ENCODE data around the gene LELP1.
"Not testable (repeated sequence)": the region's sequence is repeated elsewhere in the genome, so short reads cannot be mapped to it uniquely, and the experiment has no call there.

LELP1 gene

GRCh38 chr1:153220606-153221303 lies 17.5 kb downstream of the LELP1 start:
- peaks cover 24% of the 10 kb centered on the region for H3K27me3 ChIP-seq (ENCODE audit: insufficient read depth, low read length, poor library complexity)
- H3K79me2 ChIP-seq (ENCODE audit: insufficient read depth, low read length), result no peaks in the 10 kb centered on the region
- H2AFZ ChIP-seq (ENCODE audit: low read depth, low read length), result no peak overlapping the region
- no peaks in the 10 kb centered on the region for H3K4me1 ChIP-seq (ENCODE audit: insufficient read depth, low read length)
- no peaks in the 10 kb centered on the region for H3K36me3 ChIP-seq (ENCODE audit: insufficient read depth, low read length)
- H3K9me3 ChIP-seq (ENCODE audit: insufficient read depth, low read length, severe bottlenecking), result no peaks in the 10 kb centered on the region
- H3K9ac ChIP-seq (ENCODE audit: low read depth, low read length), result no peak overlapping the region
- DNase-seq (no peak), ATAC-seq (ENCODE audit: insufficient read depth, low read depth) (no peak)
- H3K4me3 ChIP-seq (ENCODE audit: low read depth in 1 of 2, low read length in 2 of 2), result no peak overlapping the region
- TF ChIP-seq CTCF (IDR thresholded peaks at IDR 0.05; ENCODE audit: borderline replicate concordance, extremely low read depth, low read length, poor library complexity, severe bottlenecking), result no peak
- TF ChIP-seq EZH2 (IDR thresholded peaks at IDR 0.05; ENCODE audit: borderline replicate concordance, low read depth, low read length, severe bottlenecking), result no peak
- no peak overlapping the region for H3K4me2 ChIP-seq (ENCODE audit: insufficient read depth, low read length)
- no peaks in the 10 kb centered on the region for H4K20me1 ChIP-seq (ENCODE audit: insufficient read depth, low read length)
- H3K27ac ChIP-seq (ENCODE audit: low read length), result no peak overlapping the region

- H3K27ac ChIP-seq (ENCODE audit: low read length); H3K4me3 ChIP-seq (ENCODE audit: low read depth in 1 of 2, low read length in 2 of 2); H3K9me3 ChIP-seq (ENCODE audit: insufficient read depth, low read length, severe bottlenecking); H3K9ac ChIP-seq (ENCODE audit: low read depth, low read length); H3K4me2 ChIP-seq (ENCODE audit: insufficient read depth, low read length); H4K20me1 ChIP-seq (ENCODE audit: insufficient read depth, low read length); H3K79me2 ChIP-seq (ENCODE audit: insufficient read depth, low read length); H2AFZ ChIP-seq (ENCODE audit: low read depth, low read length); H3K36me3 ChIP-seq (ENCODE audit: insufficient read depth, low read length); H3K4me1 ChIP-seq (ENCODE audit: insufficient read depth, low read length): not testable (repeated sequence)
- peaks cover 23% of the 10 kb centered on the region for H3K27me3 ChIP-seq (ENCODE audit: insufficient read depth, low read length, poor library complexity)
- peak; percentile 69 for TF ChIP-seq CTCF (IDR thresholded peaks at IDR 0.05; ENCODE audit: borderline replicate concordance, extremely low read depth, low read length, poor library complexity, severe bottlenecking)
- peak; percentile 64 for DNase-seq
- peak; percentile 89 for ATAC-seq (ENCODE audit: insufficient read depth, low read depth)
Measured at GRCh38 chr1:153223040-153223891, 20.0 kb downstream of the LELP1 start.

- Histone ChIP-seq H3K27me3 (ENCODE audit: insufficient read depth, low read length, poor library complexity) (peaks cover 10% of the 10 kb centered on the region), H3K9ac (ENCODE audit: low read depth, low read length) (no peak overlapping the region), H3K4me3 (ENCODE audit: low read depth in 1 of 2, low read length in 2 of 2) (no peak overlapping the region), H3K9me3 (ENCODE audit: insufficient read depth, low read length, severe bottlenecking) (no peaks in the 10 kb centered on the region), H3K27ac (ENCODE audit: low read length) (no peak overlapping the region), H3K4me2 (ENCODE audit: insufficient read depth, low read length) (no peak overlapping the region), H3K4me1 (ENCODE audit: insufficient read depth, low read length) (no peaks in the 10 kb centered on the region), H3K79me2 (ENCODE audit: insufficient read depth, low read length) (no peaks in the 10 kb centered on the region), H2AFZ (ENCODE audit: low read depth, low read length) (no peak overlapping the region), H4K20me1 (ENCODE audit: insufficient read depth, low read length) (no peaks in the 10 kb centered on the region), H3K36me3 (ENCODE audit: insufficient read depth, low read length) (no peaks in the 10 kb centered on the region)
- no peak for DNase-seq
- TF ChIP-seq EZH2 (IDR thresholded peaks at IDR 0.05; ENCODE audit: borderline replicate concordance, low read depth, low read length, severe bottlenecking) (no peak), CTCF (IDR thresholded peaks at IDR 0.05; ENCODE audit: borderline replicate concordance, extremely low read depth, low read length, poor library complexity, severe bottlenecking) (no peak)
- ATAC-seq (ENCODE audit: insufficient read depth, low read depth), result no peak
Measured at GRCh38 chr1:153227810-153228209, 24.6 kb downstream of the LELP1 start.
